ENCODE measurements around the gene FAM221B.

Gene FAM221B

GRCh38 chr9:35828716-35829083 lies at the start of gene FAM221B:
Gene FAM221B (minus strand): TSS chr9:35828732. CDS start chr9:35826161, 2,571 bp downstream.
- DNase-seq (ENCODE audit: low read depth, low spot score), result no peak

DNA sequence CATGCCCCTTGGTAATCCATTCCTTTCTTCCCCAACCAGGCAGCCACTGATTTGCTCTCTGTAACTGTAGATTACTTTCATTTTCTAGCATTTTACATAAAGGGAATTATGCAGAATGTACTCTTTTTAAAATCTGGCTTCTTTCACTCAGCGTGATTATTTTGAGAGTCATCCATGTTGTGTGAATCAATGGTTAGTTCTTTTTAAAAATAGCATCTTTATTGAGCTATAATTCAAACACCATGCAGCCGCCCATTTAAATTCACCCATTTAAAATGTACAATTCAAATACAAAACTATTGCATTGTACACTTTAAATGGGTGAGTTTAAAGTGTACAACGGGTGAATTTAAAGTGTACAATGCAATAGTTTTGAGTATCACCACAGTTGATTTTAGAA lies 44.0 kb upstream of the FAM221B start:
- DNase-seq (ENCODE audit: low read depth, low spot score), result no peak

DNA sequence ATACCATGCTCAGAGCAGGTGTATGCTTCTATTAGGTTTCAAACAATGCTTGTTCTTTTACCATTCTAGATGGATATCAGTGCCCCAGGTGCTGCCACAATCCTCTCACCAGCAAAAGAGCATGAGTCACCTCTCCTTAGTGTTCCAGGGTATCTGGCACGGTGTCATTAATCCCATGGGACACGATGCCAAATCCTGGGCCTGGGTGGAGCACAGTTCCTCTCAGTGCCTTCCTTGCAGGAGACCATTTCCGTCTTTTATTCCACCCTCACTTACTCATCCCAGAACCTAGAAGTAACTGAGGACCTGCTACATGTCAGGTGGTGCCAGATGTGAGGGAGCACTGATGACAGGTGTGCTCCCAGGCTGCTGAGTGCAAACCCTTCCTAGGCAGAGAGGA lies 43.0 kb upstream of the FAM221B start:
- no peak for DNase-seq (ENCODE audit: low read depth, low spot score)

- DNase-seq (ENCODE audit: low read depth, low spot score), result no peak
Measured at GRCh38 chr9:35870351-35870923, 41.9 kb upstream of the FAM221B start, which contains the start of gene OR13J1. Gene OR13J1 (minus strand): TSS chr9:35870401. CDS start chr9:35870401, 0 bp downstream.

DNA sequence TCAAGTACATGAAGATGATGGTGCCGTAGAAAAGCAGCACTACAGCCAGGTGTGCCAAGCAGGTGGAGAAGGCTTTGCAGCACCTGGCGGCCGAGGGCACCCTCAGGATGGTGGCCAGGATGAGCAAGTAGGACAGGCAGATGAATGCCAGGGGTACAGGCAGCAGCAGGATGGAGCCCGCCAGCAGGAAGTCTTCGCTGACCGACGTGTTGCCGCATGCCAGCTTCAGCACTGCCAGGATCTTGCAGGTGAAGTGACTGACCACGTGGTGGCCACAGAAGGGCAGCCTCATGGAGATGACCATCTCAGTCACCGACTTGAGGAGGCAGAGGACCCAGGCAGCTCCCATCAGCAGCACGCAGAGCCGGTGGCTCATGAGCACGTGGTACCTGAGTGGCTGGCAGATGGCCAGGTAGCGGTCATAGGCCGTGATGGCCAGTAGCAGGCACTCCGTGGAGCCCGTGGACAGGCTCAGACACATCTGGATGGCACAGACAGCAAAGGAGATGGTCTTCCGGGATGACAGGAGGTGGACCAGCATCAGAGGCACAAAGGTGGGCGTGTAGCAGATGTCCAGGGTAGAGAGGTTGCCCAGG lies 41.2 kb upstream of the FAM221B start:
- no peak for DNase-seq (ENCODE audit: low read depth, low spot score)

GRCh38 chr9:35868933-35869332 lies 40.4 kb upstream of the FAM221B start:
- no peak for DNase-seq (ENCODE audit: low read depth, low spot score)

- no peak for DNase-seq (ENCODE audit: low read depth, low spot score)
Measured at GRCh38 chr9:35867538-35867937, 39.0 kb upstream of the FAM221B start.

GRCh38 chr9:35864695-35865255 lies 36.2 kb upstream of the FAM221B start:
- DNase-seq (ENCODE audit: low read depth, low spot score), result no peak

DNA sequence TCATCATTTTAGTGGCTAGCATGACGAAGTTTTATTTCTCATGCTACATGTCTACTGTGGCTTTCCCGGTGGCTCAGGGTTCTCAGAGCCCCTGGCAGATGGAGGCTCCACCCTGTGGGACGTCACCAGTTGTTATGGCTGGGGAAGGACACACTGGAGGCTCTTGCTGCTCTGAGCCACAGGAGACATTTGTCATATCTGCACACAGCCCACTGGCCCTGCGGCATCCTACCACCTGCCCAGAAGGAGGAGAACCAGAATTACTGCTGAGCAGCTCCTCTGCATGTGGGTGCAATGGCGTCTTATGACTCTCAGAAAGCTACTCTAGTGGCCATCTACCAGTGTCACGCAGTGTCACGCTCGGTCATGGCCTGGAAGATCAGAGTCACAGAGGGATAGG lies 35.1 kb upstream of the FAM221B start:
- no peak for DNase-seq (ENCODE audit: low read depth, low spot score)

GRCh38 chr9:35862328-35862727 lies 33.8 kb upstream of the FAM221B start:
- no peak for DNase-seq (ENCODE audit: low read depth, low spot score)

DNA sequence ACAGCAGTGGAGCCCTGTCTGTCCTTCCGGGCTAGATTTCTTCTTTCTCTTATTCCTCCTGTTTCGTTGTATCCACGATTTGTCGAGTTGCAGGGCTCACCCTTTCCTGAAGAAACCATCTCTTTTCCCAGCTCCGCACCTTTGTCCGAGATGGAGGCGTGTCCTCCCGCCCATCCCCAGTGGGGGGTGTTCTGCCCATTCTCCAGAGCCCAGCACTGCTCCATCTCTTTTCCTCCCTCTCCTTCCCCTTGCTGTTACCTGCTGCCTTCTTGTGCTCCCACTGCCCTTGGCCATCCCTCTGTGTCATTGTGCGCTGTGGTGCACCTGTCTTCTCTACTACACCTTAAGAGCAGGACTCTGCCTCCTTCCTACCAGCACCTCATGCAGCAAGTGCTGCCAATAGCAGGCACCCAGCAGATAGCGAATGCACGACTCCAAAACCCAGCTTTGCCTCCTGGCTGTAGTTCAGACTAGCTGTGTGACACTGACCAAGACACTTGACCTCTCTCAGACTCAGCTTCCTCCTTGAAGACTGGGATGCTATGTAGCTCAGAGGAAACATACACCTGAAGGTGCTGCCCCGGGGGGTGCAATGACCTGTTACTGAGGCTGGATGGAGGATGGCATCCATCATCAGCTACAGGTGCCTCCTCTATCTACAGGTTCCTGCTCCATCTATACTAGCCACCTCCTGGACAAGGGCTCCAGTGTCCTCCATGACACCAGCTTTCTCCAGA lies 32.8 kb upstream of the FAM221B start:
- no peak for DNase-seq (ENCODE audit: low read depth, low spot score)

DNA sequence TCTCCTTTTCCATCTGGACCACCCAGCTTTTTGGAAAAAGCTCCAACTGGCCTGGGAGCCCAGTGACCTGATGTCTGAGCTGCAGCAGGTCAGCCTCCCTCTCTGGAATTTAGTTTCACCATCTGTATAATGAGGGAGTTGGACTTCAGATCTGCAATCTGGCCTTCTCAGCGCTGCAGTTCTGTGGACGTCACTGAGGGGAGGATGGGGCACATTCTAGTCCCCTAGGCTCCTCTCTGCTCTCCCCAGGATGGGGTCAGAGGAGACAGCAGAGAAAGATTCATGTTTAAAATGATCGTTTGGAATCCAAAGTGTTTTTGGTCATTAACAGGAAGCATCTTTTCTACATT lies 31.4 kb upstream of the FAM221B start:
- no peak for DNase-seq (ENCODE audit: low read depth, low spot score)

GRCh38 chr9:35859310-35859989 lies 30.9 kb upstream of the FAM221B start:
- DNase-seq (ENCODE audit: low read depth, low spot score), result no peak

GRCh38 chr9:35858458-35858857 lies 29.9 kb upstream of the FAM221B start:
- DNase-seq (ENCODE audit: low read depth, low spot score), result no peak

GRCh38 chr9:35856882-35857281 lies 28.4 kb upstream of the FAM221B start:
- DNase-seq (ENCODE audit: low read depth, low spot score), result no peak

- no peak for DNase-seq (ENCODE audit: low read depth, low spot score)
Measured at GRCh38 chr9:35856206-35856605, 27.7 kb upstream of the FAM221B start.

GRCh38 chr9:35854091-35854762 lies 25.7 kb upstream of the FAM221B start:
- DNase-seq (ENCODE audit: low read depth, low spot score), result no peak

GRCh38 chr9:35852876-35853865 lies 24.6 kb upstream of the FAM221B start:
- DNase-seq (ENCODE audit: low read depth, low spot score), result no peak

GRCh38 chr9:35852267-35852815 lies 23.8 kb upstream of the FAM221B start:
- no peak for DNase-seq (ENCODE audit: low read depth, low spot score)
